PC-9 (cell line): ENCODE results near the gene SOD3.

Experiments
- CTCF ChIP-seq: fragments of 200-600 bp; sonication (generic); conservative IDR thresholded peaks from 2 replicates; pipeline ENCODE4 v1.6.1; 2017; ENCODE audit warnings: mixed run types, antibody characterized with exemption, mild to moderate bottlenecking, moderate library complexity
- EZH2 ChIP-seq: fragments of 200-600 bp; sonication (generic); IDR thresholded peaks from 2 replicates; pipeline ENCODE4 v1.8.0; 2017; ENCODE audit warnings: antibody characterized with exemption, low read depth

DNA sequence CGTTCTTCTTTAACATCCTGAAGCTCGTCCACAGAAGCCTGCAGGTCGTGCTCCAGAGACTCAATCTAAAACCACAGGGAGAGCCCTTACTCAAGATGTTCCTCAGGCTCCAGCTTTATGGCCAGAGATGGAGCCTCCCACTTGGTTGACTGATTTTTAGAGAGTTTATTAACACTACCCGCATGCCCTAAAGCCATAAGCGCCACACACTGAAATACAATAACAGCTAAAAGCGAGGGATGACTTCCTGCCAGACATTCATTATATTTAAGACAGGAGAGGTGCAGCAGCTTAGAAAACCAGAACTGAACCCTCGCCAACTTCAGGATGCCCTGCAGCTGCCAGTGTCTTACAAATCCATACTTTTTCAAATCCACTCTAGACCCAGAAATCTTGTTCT lies 42.0 kb downstream of the SOD3 start:
- TF ChIP-seq EZH2: no peak
- TF ChIP-seq CTCF: no peak
